GM23338 (cell line): ENCODE data around the gene GALNT9.

ENCODE experiments used
- EZH2 ChIP-seq: fragments of 200-600 bp; sonication (generic); IDR thresholded peaks from one replicate; pipeline ENCODE4 v1.8.0; 2017; ENCODE audit warnings: antibody characterized with exemption, mild to moderate bottlenecking, low read depth; ENCODE audit not compliant: unreplicated experiment
- EZH2phosphoT487 ChIP-seq: fragments of 200-600 bp; sonication (generic); IDR thresholded peaks from one replicate; pipeline ENCODE4 v1.8.1; 2018; ENCODE audit warnings: antibody characterized with exemption; ENCODE audit not compliant: unreplicated experiment
- JUNB ChIP-seq: IDR thresholded peaks from one replicate; pipeline ENCODE4 v1.6.1; 2016; ENCODE audit warnings: antibody characterized with exemption; ENCODE audit not compliant: unreplicated experiment
- POLR2AphosphoS5 ChIP-seq: IDR thresholded peaks from 2 replicates; pipeline ENCODE4 v1.6.1; 2016; ENCODE audit warnings: antibody characterized with exemption, low read depth
- ZNF331 ChIP-seq: fragments of 250-450 bp; sonication (Bioruptor Pico); IDR thresholded peaks from 2 replicates; pipeline ENCODE4 v1.5.0; 2020; ENCODE audit warnings: low read depth, mild to moderate bottlenecking, moderate library complexity
- ZNF462 ChIP-seq: fragments of 250-450 bp; sonication (Bioruptor Pico); IDR thresholded peaks from 2 replicates; pipeline ENCODE4 v1.5.0; 2020; ENCODE audit warnings: mild to moderate bottlenecking, moderate library complexity
- TF ChIP-seq, protein P1 (sequence below), 2 experiments: fragments of 200-600 bp in 1 of 2; sonication (generic) in 1 of 2; conservative IDR thresholded peaks; 2 replicates each; pipeline versions ENCODE4 v1.5.1 to v1.6.1; 2016 to 2017; ENCODE audit warnings: antibody characterized with exemption in 2 of 2, low read depth in 2 of 2, mild to moderate bottlenecking in 2 of 2, moderate library complexity in 1 of 2
- TF ChIP-seq, protein P2 (sequence below): IDR thresholded peaks from one replicate; pipeline ENCODE4 v1.6.1; 2018; ENCODE audit warnings: antibody characterized with exemption; ENCODE audit not compliant: unreplicated experiment

DNA sequence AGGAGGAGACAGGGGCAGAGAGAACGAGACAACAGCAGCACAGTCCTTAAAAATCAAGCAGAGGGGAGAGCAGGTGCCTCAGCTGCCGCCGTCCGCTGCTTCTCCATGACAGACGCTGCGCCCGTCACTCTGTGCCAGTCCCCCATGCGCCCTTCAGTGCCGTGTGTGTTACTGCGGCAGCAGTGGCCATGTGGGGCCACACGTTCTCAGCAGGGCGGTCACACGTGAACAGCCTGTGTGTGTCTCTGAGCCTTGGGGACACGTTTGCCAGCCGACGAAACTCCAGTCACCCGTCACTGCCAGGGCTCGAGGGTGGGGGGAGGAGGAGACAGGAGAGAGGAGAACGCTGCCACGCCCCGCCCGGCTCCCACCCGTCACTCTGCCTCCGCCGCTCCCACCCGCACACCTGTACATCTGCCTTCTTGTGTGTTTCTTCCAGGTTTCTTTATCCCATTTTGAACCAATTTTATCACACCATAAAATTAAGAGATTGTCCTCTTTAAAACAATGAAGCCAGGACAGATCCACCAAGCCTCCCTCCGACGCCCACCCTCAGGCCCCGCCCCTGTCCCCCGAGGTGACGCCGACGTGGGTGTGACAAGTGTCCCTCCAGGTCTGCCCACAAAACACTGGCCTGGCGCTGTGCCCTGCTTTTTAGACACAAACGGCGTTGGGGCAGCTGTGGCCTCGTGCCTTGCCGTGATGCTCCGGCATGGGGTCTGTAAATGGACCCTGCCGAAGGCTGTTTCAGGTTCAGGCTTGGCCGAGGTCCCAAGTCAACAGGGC is 58.2 kb downstream of the GALNT9 start:
- TF ChIP-seq, protein P1, sequence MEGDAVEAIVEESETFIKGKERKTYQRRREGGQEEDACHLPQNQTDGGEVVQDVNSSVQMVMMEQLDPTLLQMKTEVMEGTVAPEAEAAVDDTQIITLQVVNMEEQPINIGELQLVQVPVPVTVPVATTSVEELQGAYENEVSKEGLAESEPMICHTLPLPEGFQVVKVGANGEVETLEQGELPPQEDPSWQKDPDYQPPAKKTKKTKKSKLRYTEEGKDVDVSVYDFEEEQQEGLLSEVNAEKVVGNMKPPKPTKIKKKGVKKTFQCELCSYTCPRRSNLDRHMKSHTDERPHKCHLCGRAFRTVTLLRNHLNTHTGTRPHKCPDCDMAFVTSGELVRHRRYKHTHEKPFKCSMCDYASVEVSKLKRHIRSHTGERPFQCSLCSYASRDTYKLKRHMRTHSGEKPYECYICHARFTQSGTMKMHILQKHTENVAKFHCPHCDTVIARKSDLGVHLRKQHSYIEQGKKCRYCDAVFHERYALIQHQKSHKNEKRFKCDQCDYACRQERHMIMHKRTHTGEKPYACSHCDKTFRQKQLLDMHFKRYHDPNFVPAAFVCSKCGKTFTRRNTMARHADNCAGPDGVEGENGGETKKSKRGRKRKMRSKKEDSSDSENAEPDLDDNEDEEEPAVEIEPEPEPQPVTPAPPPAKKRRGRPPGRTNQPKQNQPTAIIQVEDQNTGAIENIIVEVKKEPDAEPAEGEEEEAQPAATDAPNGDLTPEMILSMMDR (conservative IDR thresholded peaks at IDR 0.05; ENCODE audit: low read depth in 2 of 2) = no peak
- TF ChIP-seq EZH2 (no peak), JUNB (no peak), POLR2AphosphoS5 (no peak), ZNF462 (CRISPR knock-in tag) (no peak), ZNF331 (CRISPR knock-in tag) (no peak), EZH2phosphoT487 (no peak)
- TF ChIP-seq, protein P2, sequence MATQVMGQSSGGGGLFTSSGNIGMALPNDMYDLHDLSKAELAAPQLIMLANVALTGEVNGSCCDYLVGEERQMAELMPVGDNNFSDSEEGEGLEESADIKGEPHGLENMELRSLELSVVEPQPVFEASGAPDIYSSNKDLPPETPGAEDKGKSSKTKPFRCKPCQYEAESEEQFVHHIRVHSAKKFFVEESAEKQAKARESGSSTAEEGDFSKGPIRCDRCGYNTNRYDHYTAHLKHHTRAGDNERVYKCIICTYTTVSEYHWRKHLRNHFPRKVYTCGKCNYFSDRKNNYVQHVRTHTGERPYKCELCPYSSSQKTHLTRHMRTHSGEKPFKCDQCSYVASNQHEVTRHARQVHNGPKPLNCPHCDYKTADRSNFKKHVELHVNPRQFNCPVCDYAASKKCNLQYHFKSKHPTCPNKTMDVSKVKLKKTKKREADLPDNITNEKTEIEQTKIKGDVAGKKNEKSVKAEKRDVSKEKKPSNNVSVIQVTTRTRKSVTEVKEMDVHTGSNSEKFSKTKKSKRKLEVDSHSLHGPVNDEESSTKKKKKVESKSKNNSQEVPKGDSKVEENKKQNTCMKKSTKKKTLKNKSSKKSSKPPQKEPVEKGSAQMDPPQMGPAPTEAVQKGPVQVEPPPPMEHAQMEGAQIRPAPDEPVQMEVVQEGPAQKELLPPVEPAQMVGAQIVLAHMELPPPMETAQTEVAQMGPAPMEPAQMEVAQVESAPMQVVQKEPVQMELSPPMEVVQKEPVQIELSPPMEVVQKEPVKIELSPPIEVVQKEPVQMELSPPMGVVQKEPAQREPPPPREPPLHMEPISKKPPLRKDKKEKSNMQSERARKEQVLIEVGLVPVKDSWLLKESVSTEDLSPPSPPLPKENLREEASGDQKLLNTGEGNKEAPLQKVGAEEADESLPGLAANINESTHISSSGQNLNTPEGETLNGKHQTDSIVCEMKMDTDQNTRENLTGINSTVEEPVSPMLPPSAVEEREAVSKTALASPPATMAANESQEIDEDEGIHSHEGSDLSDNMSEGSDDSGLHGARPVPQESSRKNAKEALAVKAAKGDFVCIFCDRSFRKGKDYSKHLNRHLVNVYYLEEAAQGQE = no peak
